Measurements from ENCODE around the gene PPARA. TPM values are rescaled to one million over a fixed set of nuclear protein-coding genes. Genes with fewer than 3 reads are reported as not detected.

Gene PPARA
- total RNA-seq (10 to 100 TPM; 18.4 to 22.6 TPM), polyA plus RNA-seq (1 to 10 TPM; 3.5 to 3.7 (median 3.7) TPM), total RNA-seq (6.9 to 46.3 (median 26.8) reads per million in 6 experiments)

DNA sequence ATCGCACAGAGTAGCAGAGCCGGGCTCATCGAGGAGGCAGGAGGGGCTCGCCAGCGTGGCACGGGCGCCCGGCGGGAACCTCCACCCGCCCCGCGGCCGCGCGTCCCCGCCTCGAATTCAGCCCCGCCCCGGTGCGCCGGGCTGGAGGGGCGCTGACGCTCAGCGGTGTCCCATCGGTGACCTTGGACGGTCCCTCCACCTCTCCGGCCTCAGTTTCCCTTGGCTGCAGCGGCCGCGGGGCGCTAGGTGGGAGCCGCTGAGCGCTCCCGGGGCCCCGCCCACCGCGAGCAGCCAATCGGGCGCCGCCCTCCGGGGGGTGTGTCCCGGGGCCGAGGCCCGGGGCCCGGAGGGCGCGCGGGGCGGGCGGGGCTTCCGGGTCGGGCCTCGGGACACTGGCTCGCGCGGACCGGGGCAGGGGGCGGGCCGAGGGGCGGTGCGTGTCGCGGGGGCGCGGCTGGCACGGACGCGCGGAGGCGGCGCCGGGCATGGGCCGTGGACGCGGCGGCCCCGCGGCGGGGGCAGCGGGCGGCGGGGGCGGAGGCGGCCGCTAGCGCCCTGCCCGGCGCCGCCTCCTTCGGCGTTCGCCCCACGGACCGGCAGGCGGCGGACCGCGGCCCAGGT, at the start of gene PPARA:
Gene PPARA (plus strand): TSS at position 493 of the 621 bp plus-strand sequence. CDS start 47,858 bp downstream, outside the sequence.
- POLR2A ChIA-PET: interaction anchor here (1.0 to 1.7 kb wide), 5 partner anchors 100 to 186 kb away, joined by 3 to 7 read pairs (median 4); partner anchors contain the start of genes CDPF1, GTSE1 and TRMU
- Mint-ChIP-seq H3K27me3 (no peaks in the 10 kb centered on the region), H3K4me1 (peaks cover 13 to 28% (median 23%) of the 10 kb centered on the region in 4 donors)

DNA sequence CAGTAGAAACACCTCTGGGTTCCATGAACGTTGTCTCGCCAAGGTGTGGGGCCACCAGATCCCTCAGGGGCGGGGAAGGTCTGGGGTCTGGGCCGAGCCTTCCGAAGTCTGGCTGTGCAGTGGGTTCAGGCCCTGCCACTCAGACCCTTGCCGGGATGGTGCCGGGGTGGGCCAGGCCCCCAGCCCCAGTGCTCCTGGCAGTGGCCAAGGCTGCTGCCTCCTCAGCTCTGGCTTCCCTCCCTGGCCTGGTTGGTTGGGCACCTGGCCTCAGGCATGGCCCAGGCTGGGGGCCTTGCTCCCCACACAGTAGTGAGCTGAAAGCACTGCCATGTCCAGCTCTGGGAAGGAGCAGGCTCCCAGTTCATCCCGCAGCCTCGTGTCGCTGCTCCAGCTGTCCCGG, 48.2 kb upstream of the PPARA start:
- H3K4me3 Mint-ChIP-seq: no peak overlapping the region
- no peaks in the 10 kb centered on the region for H3K4me1 Mint-ChIP-seq
- ATAC-seq (no peak), DNase-seq (no peak)
- no peaks in the 10 kb centered on the region for H3K27me3 Mint-ChIP-seq
- POLR2A ChIA-PET: interaction anchor here (0.6 kb wide), 1 partner anchor 85 kb away, joined by 3 read pairs; no protein-coding TSS in a partner anchor
- H3K27ac Mint-ChIP-seq: no peak overlapping the region
- H3K9me3 Mint-ChIP-seq: no peaks in the 10 kb centered on the region
- peaks cover 0 to 11% (median 2%) of the 10 kb centered on the region in 3 donors for H3K36me3 Mint-ChIP-seq

More for the DNA sequence above, at the start of gene PPARA:
- H3K36me3 Mint-ChIP-seq: peaks cover 0 to 7% (median 0%) of the 10 kb centered on the region in 3 donors
- peak within 1 kb of the TSS; percentile 82 to 97 (median 86) for H3K4me3 Mint-ChIP-seq
- DNase-seq (peak; percentile 64 to 90 (median 78)), ATAC-seq (peak; percentile 63 to 76)
- H3K27ac Mint-ChIP-seq: peak within 1 kb of the TSS; percentile 34 to 93 (median 82)
- H3K9me3 Mint-ChIP-seq: no peaks in the 10 kb centered on the region

- POLR2A ChIA-PET: no interaction called here
- Mint-ChIP-seq H3K9me3 (no peaks in the 10 kb centered on the region), H3K27ac (peak overlapping the region in 1 of 10 donors; percentile 80), H3K27me3 (no peaks in the 10 kb centered on the region), H3K4me1 (no peaks in the 10 kb centered on the region), H3K4me3 (no peak overlapping the region), H3K36me3 (peaks cover 0 to 11% (median 2%) of the 10 kb centered on the region in 3 donors)
- DNase-seq (no peak), ATAC-seq (no peak)
Observed at GRCh38 chr22:46102752-46103151, 47.6 kb upstream of the PPARA start.

GRCh38 chr22:46103181-46103580, 47.1 kb upstream of the PPARA start:
- H3K36me3 Mint-ChIP-seq: peaks cover 0 to 11% (median 2%) of the 10 kb centered on the region in 3 donors
- H3K27ac Mint-ChIP-seq: peak overlapping the region in 1 of 10 donors; percentile 80
- POLR2A ChIA-PET: no interaction called here
- no peaks in the 10 kb centered on the region for H3K27me3 Mint-ChIP-seq
- DNase-seq: no peak
- H3K9me3 Mint-ChIP-seq: no peaks in the 10 kb centered on the region
- no peaks in the 10 kb centered on the region for H3K4me1 Mint-ChIP-seq
- ATAC-seq: no peak
- H3K4me3 Mint-ChIP-seq: no peak overlapping the region

DNA sequence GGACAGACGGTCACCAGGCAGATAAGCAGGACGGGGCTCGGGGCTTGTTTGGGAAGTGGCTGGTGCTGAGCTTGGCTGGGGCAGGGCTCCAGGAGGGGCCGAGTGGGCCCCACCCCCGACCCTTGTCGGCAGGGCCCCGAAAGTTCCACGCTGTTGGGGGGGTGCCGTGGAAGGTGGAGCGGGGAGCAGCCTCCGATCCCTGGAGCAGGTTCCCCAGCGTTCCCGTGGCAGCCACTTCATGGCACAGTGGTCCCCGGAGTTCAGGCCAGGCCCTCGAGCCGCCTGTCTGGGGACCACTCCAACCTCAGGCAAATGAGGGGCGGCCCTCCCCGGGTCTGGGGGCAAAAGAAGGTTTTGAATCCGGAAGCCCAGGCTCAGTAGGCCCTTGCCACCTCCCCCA, 46.7 kb upstream of the PPARA start:
- H3K4me1 Mint-ChIP-seq: no peaks in the 10 kb centered on the region
- H3K4me3 Mint-ChIP-seq: no peak overlapping the region
- POLR2A ChIA-PET: no interaction called here
- H3K27ac Mint-ChIP-seq: peak overlapping the region in 1 of 10 donors; percentile 80
- no peak for DNase-seq
- H3K27me3 Mint-ChIP-seq: no peaks in the 10 kb centered on the region
- H3K9me3 Mint-ChIP-seq: no peaks in the 10 kb centered on the region
- ATAC-seq: no peak
- H3K36me3 Mint-ChIP-seq: peaks cover 0 to 11% (median 2%) of the 10 kb centered on the region in 3 donors

- Mint-ChIP-seq H3K4me1 (peaks cover 0 to 1% (median 0%) of the 10 kb centered on the region in 4 donors), H3K27ac (peak overlapping the region in 1 of 10 donors; percentile 41), H3K36me3 (peaks cover 0 to 13% (median 2%) of the 10 kb centered on the region in 3 donors), H3K27me3 (no peaks in the 10 kb centered on the region), H3K9me3 (no peaks in the 10 kb centered on the region), H3K4me3 (no peak overlapping the region)
- DNase-seq: no peak
- ATAC-seq: no peak
- POLR2A ChIA-PET: no interaction called here
Observed at GRCh38 chr22:46104170-46104880, 46.0 kb upstream of the PPARA start.

DNA sequence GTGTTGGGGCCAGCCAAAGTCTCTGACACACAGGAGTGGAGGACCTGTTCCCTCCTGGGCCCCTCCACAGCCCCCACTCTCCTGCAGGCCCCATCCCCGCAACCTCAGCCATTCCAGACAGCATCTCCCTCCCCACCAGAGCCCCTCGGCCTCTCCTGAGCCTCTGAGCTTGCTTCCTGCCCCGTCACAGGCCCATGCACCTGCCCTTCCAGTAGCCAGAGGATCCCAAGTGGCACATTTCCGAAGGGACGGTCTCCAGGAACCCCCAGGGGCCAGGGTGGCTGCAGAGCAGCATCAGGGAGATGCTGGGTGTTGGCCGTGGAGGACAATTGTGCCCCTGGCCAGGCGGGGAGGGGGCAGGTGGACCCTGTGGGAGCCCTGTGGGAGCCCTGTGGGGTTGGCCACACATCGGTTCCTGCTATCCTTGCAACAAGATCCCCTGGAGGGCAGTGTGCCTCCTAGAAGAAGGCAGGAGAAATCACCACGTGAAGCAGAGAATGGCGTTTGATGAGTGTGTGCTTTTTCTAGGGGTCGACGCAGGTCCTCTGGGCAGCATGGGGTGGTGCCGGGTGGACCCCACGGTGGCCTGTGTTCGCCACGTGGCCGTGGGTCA, 45.3 kb upstream of the PPARA start:
- H3K9me3 Mint-ChIP-seq: no peaks in the 10 kb centered on the region
- H3K27me3 Mint-ChIP-seq: no peaks in the 10 kb centered on the region
- peak overlapping the region in 1 of 10 donors; percentile 41 for H3K27ac Mint-ChIP-seq
- peaks cover 0 to 13% (median 2%) of the 10 kb centered on the region in 3 donors for H3K36me3 Mint-ChIP-seq
- POLR2A ChIA-PET: no interaction called here
- peaks cover 0 to 1% (median 0%) of the 10 kb centered on the region in 4 donors for H3K4me1 Mint-ChIP-seq
- no peak overlapping the region for H3K4me3 Mint-ChIP-seq
- ATAC-seq (no peak), DNase-seq (no peak)

DNA sequence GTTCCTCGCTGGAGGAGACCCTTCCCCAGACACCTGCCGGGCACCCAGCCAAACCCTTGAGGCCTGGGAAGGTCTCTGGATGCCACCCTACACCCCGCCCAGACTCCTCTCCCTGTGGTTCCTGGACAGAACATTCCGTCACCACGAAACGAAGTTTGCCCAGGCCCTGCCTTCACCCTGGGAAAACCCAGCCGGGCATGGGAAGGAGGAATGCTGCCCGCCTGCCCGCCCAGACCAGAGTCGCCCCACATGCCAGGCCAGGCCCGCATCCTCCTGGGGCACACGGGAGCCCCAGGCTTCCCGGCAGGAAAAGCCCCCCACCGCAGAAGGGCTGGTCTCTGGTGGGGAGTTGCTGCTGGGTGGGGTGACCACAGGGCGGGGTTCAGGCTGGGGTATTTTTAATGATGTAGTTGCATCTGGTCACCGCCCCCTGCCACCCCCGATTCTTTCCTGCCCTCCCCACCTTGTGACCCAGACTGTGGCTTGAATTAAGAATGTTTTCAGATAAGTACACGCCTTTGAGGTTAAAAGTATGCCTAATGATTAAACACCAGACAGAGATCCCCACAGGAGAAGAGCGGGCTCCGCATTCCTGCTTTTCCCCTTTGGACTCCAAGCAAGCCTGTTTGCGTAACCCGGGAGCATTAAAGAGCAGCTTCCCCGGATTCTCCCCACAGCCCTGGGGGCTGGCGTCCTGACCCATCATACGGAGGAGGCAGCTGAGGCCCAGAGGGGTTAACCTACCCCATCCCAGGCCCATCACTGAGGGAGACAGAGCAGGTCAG, 44.6 kb upstream of the PPARA start:
- no peak for ATAC-seq
- H3K27me3 Mint-ChIP-seq: no peaks in the 10 kb centered on the region
- H3K27ac Mint-ChIP-seq: no peak overlapping the region

GRCh38 chr22:46106279-46107022, 43.9 kb upstream of the PPARA start:
- no peak for ATAC-seq
- no peak for DNase-seq
- Mint-ChIP-seq H3K36me3 (peaks cover 0 to 8% (median 2%) of the 10 kb centered on the region in 3 donors), H3K27me3 (no peaks in the 10 kb centered on the region), H3K4me1 (peaks cover 0 to 1% (median 0%) of the 10 kb centered on the region in 4 donors), H3K9me3 (no peaks in the 10 kb centered on the region), H3K27ac (no peak overlapping the region), H3K4me3 (no peak overlapping the region)
- POLR2A ChIA-PET: no interaction called here

More for the DNA sequence above, 44.6 kb upstream of the PPARA start:
- Mint-ChIP-seq H3K4me3 (no peak overlapping the region), H3K36me3 (peaks cover 0 to 13% (median 2%) of the 10 kb centered on the region in 3 donors), H3K4me1 (peaks cover 0 to 1% (median 0%) of the 10 kb centered on the region in 4 donors), H3K9me3 (no peaks in the 10 kb centered on the region)
- DNase-seq: no peak
- POLR2A ChIA-PET: no interaction called here

- Mint-ChIP-seq H3K4me1 (peaks cover 0 to 1% (median 0%) of the 10 kb centered on the region in 4 donors), H3K4me3 (no peak overlapping the region), H3K36me3 (peaks cover 0 to 6% (median 0%) of the 10 kb centered on the region in 3 donors), H3K9me3 (no peaks in the 10 kb centered on the region), H3K27ac (peak overlapping the region in 1 of 10 donors; percentile 70), H3K27me3 (no peaks in the 10 kb centered on the region)
- no peak for ATAC-seq
- no peak for DNase-seq
- POLR2A ChIA-PET: no interaction called here
Observed at GRCh38 chr22:46107089-46107664, 43.1 kb upstream of the PPARA start.

DNA sequence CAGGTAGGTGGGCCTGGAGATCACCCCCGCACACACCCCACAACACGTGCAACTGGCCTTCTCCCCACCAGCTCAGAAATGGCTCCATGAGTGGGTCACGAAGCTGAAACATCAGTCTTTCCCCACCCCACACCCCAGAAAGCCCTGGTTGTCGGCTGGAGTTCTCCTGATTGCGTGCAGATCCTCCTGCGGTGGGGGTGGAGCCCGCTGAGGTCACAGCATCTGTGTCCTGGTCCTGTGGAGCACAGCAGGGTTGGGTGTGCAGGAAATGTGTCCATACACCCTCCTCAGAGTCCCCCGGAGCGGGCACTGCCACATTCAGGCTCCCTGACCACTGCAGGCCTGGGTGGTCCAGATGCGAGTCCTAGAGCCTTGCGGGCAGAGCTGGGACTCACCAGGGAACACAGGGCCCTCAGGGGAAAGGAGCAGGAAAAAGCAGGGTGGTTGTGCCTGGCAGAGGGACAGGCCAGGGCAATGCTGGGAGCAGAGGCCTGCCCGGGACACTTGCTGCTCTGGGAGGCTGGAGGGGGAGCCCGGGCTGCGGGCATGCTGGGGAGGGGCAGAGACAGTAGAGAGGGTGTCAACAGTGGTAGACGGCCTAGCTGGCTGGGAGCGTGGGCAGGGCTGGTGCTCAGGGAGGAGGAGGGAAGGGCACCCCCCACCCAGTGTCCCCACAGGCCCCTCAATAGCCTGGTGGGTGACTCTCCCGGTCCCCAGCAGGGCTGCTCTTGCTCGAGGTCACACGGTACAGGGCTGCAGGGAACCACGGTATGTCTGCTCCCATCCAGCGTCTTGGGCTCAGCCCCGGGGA, 42.4 kb upstream of the PPARA start:
- ATAC-seq (no peak), DNase-seq (no peak)
- H3K9me3 Mint-ChIP-seq: no peaks in the 10 kb centered on the region
- H3K36me3 Mint-ChIP-seq: peaks cover 0 to 6% (median 0%) of the 10 kb centered on the region in 3 donors
- peak overlapping the region in 1 of 10 donors; percentile 70 for H3K27ac Mint-ChIP-seq
- peaks cover 0 to 1% (median 0%) of the 10 kb centered on the region in 4 donors for H3K4me1 Mint-ChIP-seq
- no peaks in the 10 kb centered on the region for H3K27me3 Mint-ChIP-seq
- POLR2A ChIA-PET: no interaction called here
- H3K4me3 Mint-ChIP-seq: no peak overlapping the region
